C4-2B (cell line): ENCODE results near the gene MOAP1.
"Not testable (repeated sequence)": the region's sequence is repeated elsewhere in the genome, so short reads cannot be mapped to it uniquely, and the experiment has no call there.

Experiments used
- ZFX ChIP-seq: fragments of 450-650 bp; IDR thresholded peaks from 2 replicates; pipeline ENCODE4 v1.6.1; 2017
- TF ChIP-seq, protein P1 (sequence below): fragments of 450-650 bp; conservative IDR thresholded peaks from 2 replicates; pipeline ENCODE4 v1.5.1; 2017; ENCODE audit warnings: mild to moderate bottlenecking

DNA sequence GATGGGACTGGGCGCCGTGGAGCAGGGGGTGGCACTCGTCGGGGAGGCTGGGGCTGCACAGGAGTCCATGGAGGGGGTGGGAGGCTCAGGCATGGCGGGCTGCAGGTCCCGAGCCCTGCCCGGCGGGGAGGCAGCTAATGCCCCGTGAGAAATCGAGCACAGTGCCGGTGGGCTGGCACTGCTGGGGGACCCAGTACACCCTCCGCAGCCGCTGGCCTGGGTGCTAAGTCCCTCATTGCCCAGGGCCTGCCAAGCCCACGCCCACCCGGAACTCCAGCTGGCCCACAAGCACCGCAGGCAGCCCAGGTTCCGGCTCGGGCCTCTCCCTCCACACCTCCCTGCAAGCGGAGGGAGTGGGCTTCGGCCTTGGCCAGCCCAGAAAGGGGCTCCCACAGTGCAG lies 14.6 kb downstream of the MOAP1 start:
- TF ChIP-seq, protein P1, sequence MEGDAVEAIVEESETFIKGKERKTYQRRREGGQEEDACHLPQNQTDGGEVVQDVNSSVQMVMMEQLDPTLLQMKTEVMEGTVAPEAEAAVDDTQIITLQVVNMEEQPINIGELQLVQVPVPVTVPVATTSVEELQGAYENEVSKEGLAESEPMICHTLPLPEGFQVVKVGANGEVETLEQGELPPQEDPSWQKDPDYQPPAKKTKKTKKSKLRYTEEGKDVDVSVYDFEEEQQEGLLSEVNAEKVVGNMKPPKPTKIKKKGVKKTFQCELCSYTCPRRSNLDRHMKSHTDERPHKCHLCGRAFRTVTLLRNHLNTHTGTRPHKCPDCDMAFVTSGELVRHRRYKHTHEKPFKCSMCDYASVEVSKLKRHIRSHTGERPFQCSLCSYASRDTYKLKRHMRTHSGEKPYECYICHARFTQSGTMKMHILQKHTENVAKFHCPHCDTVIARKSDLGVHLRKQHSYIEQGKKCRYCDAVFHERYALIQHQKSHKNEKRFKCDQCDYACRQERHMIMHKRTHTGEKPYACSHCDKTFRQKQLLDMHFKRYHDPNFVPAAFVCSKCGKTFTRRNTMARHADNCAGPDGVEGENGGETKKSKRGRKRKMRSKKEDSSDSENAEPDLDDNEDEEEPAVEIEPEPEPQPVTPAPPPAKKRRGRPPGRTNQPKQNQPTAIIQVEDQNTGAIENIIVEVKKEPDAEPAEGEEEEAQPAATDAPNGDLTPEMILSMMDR = not testable (repeated sequence)
- not testable (repeated sequence) for TF ChIP-seq ZFX
